Activated CD8-positive, alpha-beta memory T cell treated with anti-CD3 and anti-CD28 coated beads, Interleukin-2, amount 50 U/mL, for 1 hour (primary cell): ENCODE results near the gene KSR2.

Experiments
- DNase-seq: peaks from one replicate; pipeline ENCODE4 v3.0.0-alpha.2; 2020; ENCODE audit errors: extremely low read depth

Gene KSR2

GRCh38 chr12:117580718-117581062 is 388.1 kb downstream of the KSR2 start:
- no peak for DNase-seq

- DNase-seq, result no peak
Observed at GRCh38 chr12:117580015-117580717, 388.6 kb downstream of the KSR2 start.

GRCh38 chr12:117577122-117577657 is 391.6 kb downstream of the KSR2 start:
- DNase-seq, result no peak

GRCh38 chr12:117576053-117576452 is 392.7 kb downstream of the KSR2 start:
- no peak for DNase-seq

- no peak for DNase-seq
Observed at GRCh38 chr12:117574655-117575054, 394.1 kb downstream of the KSR2 start.

GRCh38 chr12:117572755-117573154 is 396.0 kb downstream of the KSR2 start:
- no peak for DNase-seq

GRCh38 chr12:117571321-117571720 is 397.5 kb downstream of the KSR2 start:
- DNase-seq, result no peak

- DNase-seq, result no peak
Observed at GRCh38 chr12:117570608-117571007, 398.2 kb downstream of the KSR2 start.

GRCh38 chr12:117567644-117568216 is 401.1 kb downstream of the KSR2 start:
- DNase-seq, result no peak

GRCh38 chr12:117564881-117565280 is 403.9 kb downstream of the KSR2 start:
- DNase-seq, result no peak

GRCh38 chr12:117563706-117564105 is 405.1 kb downstream of the KSR2 start:
- DNase-seq, result no peak

- no peak for DNase-seq
Observed at GRCh38 chr12:117563007-117563406, 405.8 kb downstream of the KSR2 start.

- DNase-seq, result no peak
Observed at GRCh38 chr12:117561990-117562389, 406.8 kb downstream of the KSR2 start.

- no peak for DNase-seq
Observed at GRCh38 chr12:117559978-117560377, 408.8 kb downstream of the KSR2 start.

GRCh38 chr12:117555889-117556288 is 412.9 kb downstream of the KSR2 start:
- DNase-seq, result no peak

GRCh38 chr12:117552971-117553370 is 415.8 kb downstream of the KSR2 start:
- no peak for DNase-seq

- no peak for DNase-seq
Observed at GRCh38 chr12:117551665-117552064, 417.1 kb downstream of the KSR2 start.

- DNase-seq, result no peak
Observed at GRCh38 chr12:117547209-117547608, 421.6 kb downstream of the KSR2 start.

- DNase-seq, result no peak
Observed at GRCh38 chr12:117545216-117545615, 423.6 kb downstream of the KSR2 start.

- DNase-seq, result no peak
Observed at GRCh38 chr12:117540011-117540410, 428.8 kb downstream of the KSR2 start.

- no peak for DNase-seq
Observed at GRCh38 chr12:117538926-117539325, 429.9 kb downstream of the KSR2 start.

GRCh38 chr12:117538032-117538690 is 430.6 kb downstream of the KSR2 start:
- DNase-seq, result no peak

GRCh38 chr12:117533687-117534086 is 435.1 kb downstream of the KSR2 start:
- no peak for DNase-seq
